Thyroid gland (tissue), 4 donors: Measurements from ENCODE around the gene BBC3.

ENCODE experiments used
- CTCF ChIP-seq, 6 experiments: fragments of 200-600 bp in 3 of 6; fragments of 450-650 bp in 3 of 6; sonication (generic) in 3 of 6; IDR thresholded peaks; one replicate each; pipeline ENCODE4 v1.5.1; 2016 to 2019; ENCODE audit warnings: antibody characterized with exemption in 6 of 6, mild to moderate bottlenecking in 2 of 6, inconsistent platforms in 1 of 6, moderate library complexity in 1 of 6
- POLR2A ChIP-seq, 2 donors: fragments of 450-650 bp; IDR thresholded peaks; one replicate each; pipeline ENCODE4 v1.6.1; 2017; ENCODE audit warnings: antibody characterized with exemption in 2 of 2, mild to moderate bottlenecking in 2 of 2, moderate library complexity in 1 of 2

- TF ChIP-seq CTCF (IDR thresholded peaks at IDR 0.05) (no peak), POLR2A (IDR thresholded peaks at IDR 0.05) (no peak)
Measured at GRCh38 chr19:47269596-47269995, 38.6 kb upstream of the BBC3 start.
